Adrenal gland (tissue), 5 donors: Measurements from ENCODE around the gene GRN.

Experiments
- POLR2A ChIP-seq, 2 donors: fragments of 450-650 bp; IDR thresholded peaks; one replicate each; pipeline ENCODE4 v1.6.1; 2017; ENCODE audit warnings: antibody characterized with exemption in 2 of 2, mild to moderate bottlenecking in 2 of 2, moderate library complexity in 1 of 2
- TF ChIP-seq, protein P1 (sequence below), 6 experiments: fragments of 450-650 bp in 4 of 6; fragments of 200-600 bp in 2 of 6; sonication (generic) in 1 of 6; IDR thresholded peaks; 1 replicate in 5 of 6; 2 replicates in 1 of 6; pipeline versions ENCODE4 v1.5.1 to v1.8.0; 2016 to 2021; ENCODE audit warnings: antibody characterized with exemption in 6 of 6, mild to moderate bottlenecking in 2 of 6, moderate library complexity in 1 of 6
- donor health status: DM: no; HTN: no; CAD: no.

DNA sequence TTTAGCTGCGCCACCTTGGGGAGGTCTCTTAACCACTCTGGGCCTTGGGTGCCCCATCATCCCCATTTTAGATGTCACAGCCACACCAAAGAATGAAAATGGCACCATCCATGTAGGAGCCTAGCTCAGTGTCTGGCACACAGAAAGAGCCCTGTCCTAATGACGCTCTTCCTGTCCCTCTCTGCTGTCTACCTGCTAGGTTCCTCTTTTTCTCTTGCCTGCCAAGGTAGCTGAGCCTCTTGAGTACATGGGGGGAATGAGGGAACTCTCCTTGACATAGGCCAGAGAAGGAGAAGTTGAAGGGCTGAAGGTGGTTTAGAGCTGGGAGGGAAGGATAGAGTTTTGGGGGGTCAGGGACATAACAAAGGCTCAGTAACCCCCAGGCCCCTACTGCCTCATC lies 34.9 kb upstream of the GRN start:
- TF ChIP-seq, protein P1, sequence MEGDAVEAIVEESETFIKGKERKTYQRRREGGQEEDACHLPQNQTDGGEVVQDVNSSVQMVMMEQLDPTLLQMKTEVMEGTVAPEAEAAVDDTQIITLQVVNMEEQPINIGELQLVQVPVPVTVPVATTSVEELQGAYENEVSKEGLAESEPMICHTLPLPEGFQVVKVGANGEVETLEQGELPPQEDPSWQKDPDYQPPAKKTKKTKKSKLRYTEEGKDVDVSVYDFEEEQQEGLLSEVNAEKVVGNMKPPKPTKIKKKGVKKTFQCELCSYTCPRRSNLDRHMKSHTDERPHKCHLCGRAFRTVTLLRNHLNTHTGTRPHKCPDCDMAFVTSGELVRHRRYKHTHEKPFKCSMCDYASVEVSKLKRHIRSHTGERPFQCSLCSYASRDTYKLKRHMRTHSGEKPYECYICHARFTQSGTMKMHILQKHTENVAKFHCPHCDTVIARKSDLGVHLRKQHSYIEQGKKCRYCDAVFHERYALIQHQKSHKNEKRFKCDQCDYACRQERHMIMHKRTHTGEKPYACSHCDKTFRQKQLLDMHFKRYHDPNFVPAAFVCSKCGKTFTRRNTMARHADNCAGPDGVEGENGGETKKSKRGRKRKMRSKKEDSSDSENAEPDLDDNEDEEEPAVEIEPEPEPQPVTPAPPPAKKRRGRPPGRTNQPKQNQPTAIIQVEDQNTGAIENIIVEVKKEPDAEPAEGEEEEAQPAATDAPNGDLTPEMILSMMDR (IDR thresholded peaks at IDR 0.05): no peak
- no peak for TF ChIP-seq POLR2A (IDR thresholded peaks at IDR 0.05)
